Posterior vena cava (tissue), 2 donors: ENCODE data around the gene LYPLAL1. TPM values are rescaled to one million over a fixed set of nuclear protein-coding genes. Genes with fewer than 3 reads are reported as not detected.

Experiments used
- DNase-seq: peaks from one replicate; pipeline ENCODE4 v3.0.0-alpha.2; 2020; ENCODE audit warnings: low spot score
- intact Hi-C, 2 donors: fragments of 100-400 bp; cut with DNase I; formaldehyde crosslinking; loops; one replicate each; pipeline versions ENCODE4 v1.14.1 to v1.14.2; 2022 to 2023
- total RNA-seq, 2 donors: library from RNA; stranded (reverse); fragmentation: NEBNext Ultra II Directional; extraction: Animal tissue kit (Norgen Biotek cat#: 25700); gene quantifications; one replicate each; pipeline ENCODE4 v1.2.1, GENCODE V29; 2021
- donor health status: DM: yes; HTN: yes; CAD: no.
- donor health status: DM: yes; HTN: yes; CAD: no.

Gene LYPLAL1
- total RNA-seq, 2 donors from 2014 or later = 55.7 to 56.3 TPM

DNA sequence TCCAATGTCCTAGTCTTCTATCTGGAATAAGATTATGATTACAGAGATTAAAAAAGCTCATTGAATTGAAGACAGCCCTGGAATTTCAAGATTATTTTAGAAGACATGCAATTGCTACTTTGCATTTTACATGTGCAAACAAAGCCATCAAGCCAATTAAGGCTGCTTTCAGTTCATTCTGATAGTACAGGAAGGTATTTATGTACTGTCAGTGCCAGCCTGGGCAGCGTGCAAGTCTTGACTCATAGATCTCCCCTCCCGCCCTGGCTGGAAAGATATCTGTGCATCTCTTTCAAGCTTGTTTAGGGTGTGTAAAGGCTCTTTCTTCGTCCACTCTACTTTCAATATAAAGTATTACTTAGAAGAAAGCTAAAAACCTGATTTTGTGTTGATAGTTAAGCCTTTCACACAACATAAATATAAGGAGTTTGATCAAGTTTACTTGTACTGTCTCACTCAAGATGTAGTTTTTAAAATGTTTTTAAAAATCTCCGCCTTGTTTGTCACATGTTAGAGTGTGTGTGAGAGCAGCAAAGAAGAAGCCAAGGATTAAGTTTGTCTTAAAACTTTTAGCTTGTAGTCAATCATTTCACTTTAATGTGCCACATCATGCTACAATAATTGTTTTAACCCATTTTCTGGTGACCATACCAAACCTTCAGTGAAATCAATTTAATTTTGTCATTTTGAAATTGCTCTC is 13.6 kb upstream of the LYPLAL1 start:
- DNase-seq = no peak
- intact Hi-C loops = no loop called here

DNA sequence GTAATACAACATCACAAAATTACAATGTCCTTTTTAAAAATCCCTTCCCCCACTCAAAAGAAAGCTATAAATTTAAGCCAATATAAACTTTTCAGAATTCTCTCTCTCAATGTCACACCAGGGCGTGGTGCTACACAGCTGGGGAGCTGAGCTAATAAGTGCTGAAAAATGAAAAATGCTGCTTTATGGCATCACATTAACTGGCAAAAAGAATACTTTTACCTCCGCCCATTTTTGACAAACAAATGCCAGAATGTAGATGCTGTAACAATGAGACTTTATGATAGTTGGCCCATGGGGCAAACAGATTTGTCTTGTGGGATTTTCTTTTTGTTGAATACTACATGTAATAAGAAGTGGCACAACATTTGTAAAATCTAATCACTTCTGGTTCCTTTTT is 12.7 kb upstream of the LYPLAL1 start:
- intact Hi-C loops = no loop called here
- DNase-seq = no peak

DNA sequence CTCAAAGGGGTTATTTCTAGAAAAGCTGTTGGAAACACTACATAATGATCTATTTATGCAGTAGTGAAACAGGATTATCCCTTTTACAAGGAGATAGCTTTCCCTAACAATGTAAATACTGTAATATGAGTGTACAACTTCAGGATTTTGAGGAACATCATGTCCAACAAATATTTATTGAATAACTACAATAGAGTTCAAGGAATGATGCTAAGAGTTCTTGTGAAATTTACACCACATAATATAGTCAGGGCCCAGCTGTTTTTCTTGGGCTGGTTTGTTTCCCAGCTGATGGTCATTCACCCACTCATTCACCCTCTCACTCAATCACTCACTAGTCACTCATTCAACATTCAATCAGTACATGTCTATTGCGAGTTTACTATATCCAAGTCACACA is 12.3 kb upstream of the LYPLAL1 start:
- intact Hi-C loops = no loop called here

GRCh38 chr1:219163401-219163954 is 10.2 kb upstream of the LYPLAL1 start:
- intact Hi-C loops = no loop called here
- DNase-seq = no peak

More for the DNA sequence above, 12.3 kb upstream of the LYPLAL1 start:
- no peak for DNase-seq

DNA sequence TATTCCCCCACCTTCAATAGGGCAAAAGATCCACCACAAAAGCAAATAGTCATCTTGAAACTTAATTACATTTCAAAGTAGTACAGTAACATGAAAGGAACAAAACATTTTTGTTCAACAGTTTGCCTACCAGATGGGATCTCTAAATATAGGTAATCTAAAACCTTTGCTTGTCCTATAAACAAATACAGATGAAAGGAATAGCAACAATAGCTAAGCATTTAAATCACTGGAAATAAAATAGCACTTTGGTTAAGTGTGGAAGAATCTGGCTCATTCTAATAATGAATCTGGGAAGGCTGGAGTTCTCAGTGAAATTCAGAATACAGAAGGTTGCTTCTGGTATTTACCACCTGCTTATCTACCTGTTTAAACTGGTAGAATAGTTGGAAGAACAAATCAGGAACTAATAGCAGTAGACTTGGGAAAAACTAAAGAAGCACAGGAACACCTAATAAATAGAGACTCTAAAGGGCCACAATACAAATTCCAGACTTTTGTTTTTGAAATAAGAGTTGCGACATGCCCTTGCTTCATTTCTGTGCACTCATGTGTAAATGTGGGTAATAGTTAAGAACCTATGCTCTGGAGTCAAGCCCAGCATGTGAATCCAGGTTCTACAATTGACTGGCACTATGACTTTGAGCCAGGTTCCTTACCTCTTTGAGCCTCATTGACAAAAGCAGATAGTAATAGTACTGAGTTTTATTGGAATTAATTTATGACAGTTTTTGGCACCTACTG is 2.3 kb upstream of the LYPLAL1 start:
- intact Hi-C loops = no loop called here
- no peak for DNase-seq

DNA sequence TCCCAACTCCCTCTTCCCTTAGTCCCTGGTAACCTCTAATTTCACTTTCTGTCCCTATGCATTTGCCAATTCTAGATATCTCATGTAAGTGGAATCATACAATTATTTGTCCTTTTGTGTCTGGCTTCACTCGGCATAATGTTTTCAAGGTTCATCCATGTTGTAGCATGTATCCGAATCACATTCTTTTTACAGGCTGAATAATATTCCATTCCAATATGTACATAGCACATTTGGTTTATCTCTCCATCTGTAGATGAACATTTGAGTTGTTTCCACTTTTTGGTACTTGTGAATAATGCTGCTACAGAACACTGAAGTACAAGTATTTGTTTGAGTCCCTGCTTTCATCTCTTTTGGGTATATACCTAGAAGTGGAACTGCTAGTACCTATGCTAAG is 857 bp upstream of the LYPLAL1 start:
- no peak for DNase-seq
- intact Hi-C loops = no loop called here

GRCh38 chr1:219173434-219173757 is 282 bp upstream of the LYPLAL1 start:
- intact Hi-C loops = no loop called here
- DNase-seq = no peak

DNA sequence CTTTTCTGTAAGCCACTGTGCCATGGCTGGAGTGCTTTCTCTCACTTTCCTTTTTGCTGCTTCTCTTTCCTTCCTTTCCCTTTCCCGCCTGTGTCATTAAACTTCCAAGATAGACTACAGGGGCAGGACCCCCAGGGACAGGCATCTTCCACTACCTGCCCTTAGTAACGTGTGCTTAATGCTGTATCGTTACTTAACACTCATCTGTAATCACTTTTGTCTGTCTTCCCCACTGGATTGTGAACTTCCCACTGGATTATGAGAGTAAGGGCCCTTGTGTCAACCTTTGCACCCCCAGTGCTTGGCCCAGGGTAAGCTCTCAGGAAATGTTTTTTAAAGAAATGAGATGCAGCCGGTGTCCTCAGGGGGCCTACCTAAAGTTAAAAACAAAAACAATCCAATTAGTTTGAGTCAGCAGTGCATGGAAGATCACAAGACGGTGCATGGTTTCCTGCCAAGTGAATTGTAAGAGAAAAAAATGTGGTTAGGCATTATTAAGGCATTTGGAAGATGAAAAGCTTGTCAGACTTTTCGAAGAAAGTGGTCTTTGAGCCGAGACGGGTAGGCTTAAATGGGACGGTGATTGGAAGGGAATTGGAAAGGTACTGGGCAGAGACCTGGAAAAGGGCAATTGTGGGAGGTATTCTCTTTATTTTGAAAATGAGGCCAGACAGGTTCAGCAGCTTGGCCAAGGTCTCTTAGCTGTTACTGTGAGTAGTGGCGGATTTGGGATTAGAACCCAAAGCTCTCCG is 958 bp downstream of the LYPLAL1 start:
- peak; percentile 62 for DNase-seq
- intact Hi-C loops = no loop called here

GRCh38 chr1:219175212-219175564 is 1.5 kb downstream of the LYPLAL1 start:
- no peak for DNase-seq
- intact Hi-C loops = no loop called here

GRCh38 chr1:219176168-219176567 is 2.5 kb downstream of the LYPLAL1 start:
- no peak for DNase-seq
- intact Hi-C loops = no loop called here

DNA sequence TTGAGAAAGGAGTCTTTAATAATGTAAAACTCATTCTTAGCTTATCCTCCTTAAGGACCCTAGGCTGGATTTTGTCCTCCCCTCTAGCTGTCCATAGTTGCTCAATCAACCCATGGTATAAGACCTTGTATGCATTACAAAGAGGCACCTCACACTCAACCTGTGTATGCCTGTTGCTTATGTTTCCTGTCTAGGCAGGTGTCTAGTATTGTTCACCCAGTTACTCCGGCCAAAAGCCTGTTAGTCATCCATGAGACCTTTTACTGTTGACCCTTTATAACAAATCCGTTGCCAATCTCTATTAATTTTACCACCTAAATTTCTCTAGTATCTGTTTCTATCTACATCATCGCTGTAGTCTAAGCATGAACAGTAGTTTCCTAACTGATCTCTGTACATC is 3.7 kb downstream of the LYPLAL1 start:
- DNase-seq = no peak
- intact Hi-C loops = no loop called here

DNA sequence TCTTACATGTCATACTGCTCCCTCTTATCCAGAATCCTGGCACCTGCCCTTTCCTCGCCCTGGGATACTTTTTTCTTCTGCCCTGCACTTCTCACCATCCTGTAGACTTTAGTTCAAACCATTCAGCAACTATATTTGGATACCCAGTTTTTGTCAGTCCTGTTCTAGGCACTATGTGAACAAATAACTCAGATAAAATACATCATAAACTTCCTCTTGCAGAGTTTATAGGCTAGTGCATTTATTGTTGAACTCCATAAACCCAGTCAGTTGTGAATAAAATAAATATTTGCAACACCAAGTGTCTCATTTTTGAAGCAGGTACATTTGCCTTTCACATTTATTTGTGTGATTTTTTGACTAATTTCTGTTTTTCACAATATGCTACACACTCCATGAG is 4.3 kb downstream of the LYPLAL1 start:
- intact Hi-C loops = no loop called here
- DNase-seq = no peak

DNA sequence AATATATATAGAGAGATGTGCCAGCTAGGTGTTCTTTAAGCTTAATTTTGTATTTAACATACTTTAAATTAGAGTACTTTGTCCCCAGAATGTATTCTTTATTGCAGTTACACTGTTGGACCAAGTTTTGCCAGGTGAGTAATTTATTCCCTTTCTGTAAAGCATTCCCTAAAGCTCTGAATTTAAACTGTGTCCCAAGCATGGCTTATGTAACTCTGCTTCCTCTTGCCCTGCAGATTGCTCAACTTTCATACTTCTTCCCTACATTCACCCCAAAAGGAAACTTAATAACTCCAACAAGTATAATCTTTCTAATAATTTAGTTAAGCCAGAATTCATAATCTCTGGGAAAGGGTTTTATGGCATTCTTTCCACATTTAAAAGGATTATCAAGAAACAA is 5.6 kb downstream of the LYPLAL1 start:
- no peak for DNase-seq
- intact Hi-C loops = no loop called here

DNA sequence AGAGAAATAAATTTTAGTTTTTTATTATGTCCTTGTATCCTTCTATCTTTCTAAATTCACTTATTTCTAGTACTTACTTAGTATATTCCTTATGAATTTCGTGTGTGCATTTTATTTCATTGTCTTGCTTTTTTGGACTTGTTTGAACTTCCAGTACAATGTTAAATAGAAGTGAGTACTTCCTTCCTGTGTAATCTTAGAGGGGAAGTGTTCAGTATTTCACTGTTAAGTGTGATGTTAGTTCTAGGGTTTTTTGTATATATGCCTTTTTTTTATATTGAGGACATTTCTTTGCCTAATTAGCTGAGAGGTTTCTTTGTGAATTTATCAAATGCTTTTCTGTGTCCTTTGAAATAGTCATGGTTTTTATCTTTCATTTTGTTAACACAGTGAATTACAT is 10.7 kb downstream of the LYPLAL1 start:
- no peak for DNase-seq
- intact Hi-C loops = no loop called here

DNA sequence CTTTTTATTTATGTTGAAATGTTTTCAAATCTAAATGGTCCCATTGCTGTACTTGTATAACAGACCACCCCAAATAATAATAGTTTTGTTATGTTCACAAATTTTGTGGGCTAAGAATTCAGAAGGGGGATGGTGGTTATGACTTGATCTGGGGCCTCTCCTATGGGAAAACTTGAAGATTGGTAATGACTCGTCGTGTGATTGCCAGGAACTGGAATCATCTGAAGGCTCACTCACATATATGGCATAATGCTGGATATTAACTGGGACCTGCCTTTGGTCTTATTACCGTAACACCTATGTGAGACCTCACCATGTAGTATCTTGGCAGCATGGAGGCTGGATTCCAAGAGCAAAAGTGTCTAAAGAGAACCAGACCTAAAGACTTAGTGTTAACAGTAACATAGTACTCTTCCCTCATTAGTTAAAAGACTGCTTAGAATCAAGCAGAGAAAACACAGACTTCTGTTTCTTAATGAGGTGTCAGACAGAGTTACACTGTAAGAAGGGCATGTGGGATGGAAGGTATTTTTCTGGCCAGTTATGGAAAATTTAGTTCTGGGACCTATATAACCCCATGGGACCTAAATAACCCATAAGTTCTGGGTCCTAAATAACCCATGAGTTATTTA is 11.9 kb downstream of the LYPLAL1 start:
- intact Hi-C loops = no loop called here
- DNase-seq = no peak

DNA sequence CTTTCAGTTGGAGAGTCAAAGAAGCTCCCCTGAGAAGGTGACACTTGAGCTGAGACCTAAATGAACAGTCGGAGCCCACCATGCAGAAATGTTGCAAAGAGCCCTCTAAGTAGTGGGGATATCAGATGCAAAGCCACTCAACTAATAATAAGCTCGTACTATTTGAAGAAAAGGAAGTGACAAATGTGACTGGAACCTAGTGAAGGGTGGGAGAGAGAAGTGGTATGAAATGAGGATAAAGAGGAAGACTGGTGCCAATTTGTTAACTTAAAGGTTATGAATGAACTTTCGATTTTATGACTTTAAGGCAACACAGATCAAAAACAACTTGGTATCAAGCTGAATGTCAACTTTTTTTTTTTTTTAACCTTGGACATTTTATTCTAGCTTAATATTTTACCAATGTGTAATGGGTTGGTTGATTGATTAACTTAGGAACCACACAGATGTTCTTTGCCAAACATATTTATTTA is 14.7 kb downstream of the LYPLAL1 start:
- no peak for DNase-seq
- intact Hi-C loops = no loop called here

- DNase-seq = no peak
- intact Hi-C loops = no loop called here
Measured at GRCh38 chr1:219189021-219189824, 15.5 kb downstream of the LYPLAL1 start.

DNA sequence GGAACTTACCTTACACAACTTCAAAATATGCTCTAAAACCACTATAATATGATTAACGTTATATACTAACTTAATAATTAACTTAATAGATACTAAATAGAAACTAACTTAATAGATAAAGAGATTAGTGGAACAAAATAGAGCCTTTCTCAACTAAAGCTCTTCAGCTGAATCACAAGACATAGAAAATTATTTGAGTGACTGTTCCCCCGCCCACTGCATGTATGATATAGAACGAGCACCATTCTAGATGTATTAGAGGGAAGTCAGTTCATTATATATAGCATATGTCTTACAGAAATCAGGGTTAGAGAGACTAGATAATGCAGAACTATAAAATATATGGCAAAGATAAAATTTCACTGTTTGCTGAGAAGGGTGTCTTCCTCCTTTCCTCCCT is 16.3 kb downstream of the LYPLAL1 start:
- no peak for DNase-seq
- intact Hi-C loops = no loop called here

DNA sequence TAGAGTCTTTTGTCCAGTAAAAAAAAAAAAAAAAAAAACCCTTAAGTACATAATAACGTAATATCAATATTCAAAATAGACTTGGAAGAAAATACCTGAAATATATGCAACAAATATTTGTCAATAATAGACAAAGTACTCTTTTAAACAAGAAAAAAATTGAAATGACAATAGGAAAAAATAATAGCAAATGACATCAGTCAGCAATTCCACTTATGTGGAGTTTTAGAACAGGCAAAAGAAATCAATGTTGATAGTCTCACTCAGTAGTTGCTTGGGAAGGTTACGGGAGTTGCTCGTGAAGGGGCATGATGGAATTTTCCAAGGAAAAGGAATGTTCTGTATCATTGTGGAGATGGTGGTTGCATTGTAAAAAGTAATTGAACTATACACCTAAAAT is 16.9 kb downstream of the LYPLAL1 start:
- DNase-seq = no peak
- intact Hi-C loops = no loop called here
